Measurements from ENCODE around the gene RIN1. TPM values are rescaled to one million over a fixed set of nuclear protein-coding genes. Genes with fewer than 3 reads are reported as not detected.

RIN1 gene
- total RNA-seq, 1 experiment from 2014 or later, result 5.4 TPM

- WGBS (ENCODE audit: extremely low coverage, insufficient read length, low lambda C conversion rate), result no CpG with 5 or more reads among the region's 10 CpGs
- no peak overlapping the region for H3K9ac ChIP-seq (ENCODE audit: extremely low read depth, insufficient read length, low read length)
- no peak overlapping the region for H2BK20ac ChIP-seq (ENCODE audit: low read depth, low read length, poor library complexity, severe bottlenecking)
- no peak overlapping the region; a peak in 1 of 7 replicates for H3K27ac Mint-ChIP-seq
- H3K23me2 ChIP-seq (ENCODE audit: insufficient read length, low read depth, low read length, poor library complexity, severe bottlenecking), result no peaks in the 10 kb centered on the region
- peaks cover 9 to 20% of the 10 kb centered on the region in 2 experiments for H3K4me1 Mint-ChIP-seq
- H3K4me1 ChIP-seq (ENCODE audit: insufficient read depth, low read length), result 0 out of 2 replicates have a peak, but pooled peaks cover 3% of the 10 kb centered on the region
- H3K9me3 Mint-ChIP-seq, result no peaks in the 10 kb centered on the region
- no peak overlapping the region for H3K4ac ChIP-seq (ENCODE audit: low read depth, low read length)
- no peak overlapping the region for H2BK120ac ChIP-seq (ENCODE audit: low read depth, low read length, poor library complexity, severe bottlenecking)
- peak overlapping the region in 1 of 2 experiments; percentile 10; a peak in 2 of 5 replicates for H3K4me3 Mint-ChIP-seq
- no peak for DNase-seq
- H3K27me3 ChIP-seq (ENCODE audit: insufficient read depth, low read length), result no peaks in the 10 kb centered on the region
- no peak overlapping the region for H2AK5ac ChIP-seq (ENCODE audit: insufficient read length, low read length)
- H3K27me3 Mint-ChIP-seq (ENCODE audit: low read depth), result peaks cover 10% of the 10 kb centered on the region
- H4K91ac ChIP-seq (ENCODE audit: insufficient read length, low read depth, low read length), result no peak overlapping the region
- H3K79me1 ChIP-seq (ENCODE audit: insufficient read depth, low read depth, low read length, poor library complexity, severe bottlenecking), result no peaks in the 10 kb centered on the region
- H2BK15ac ChIP-seq (ENCODE audit: low read depth, low read length), result no peak overlapping the region
- H2BK12ac ChIP-seq (ENCODE audit: insufficient read length, low read depth, low read length), result no peak overlapping the region
- H3K27ac ChIP-seq (ENCODE audit: insufficient read length, low read depth, low read length), result no peak overlapping the region
- no peak overlapping the region for H3K23ac ChIP-seq (ENCODE audit: insufficient read length, low read depth, low read length)
- no peak overlapping the region for H3K18ac ChIP-seq (ENCODE audit: insufficient read length, low read depth, low read length)
- H4K5ac ChIP-seq (ENCODE audit: insufficient read length, low read depth, low read length), result no peak overlapping the region
- H2AFZ ChIP-seq (ENCODE audit: low read length), result no peak overlapping the region
- H3K14ac ChIP-seq (ENCODE audit: insufficient read depth, low read length), result no peak overlapping the region
- H3K36me3 Mint-ChIP-seq (ENCODE audit: insufficient read depth in 1 of 3, low read depth in 3 of 3), result no peaks in the 10 kb centered on the region; a peak in 1 of 7 replicates
- TF ChIP-seq CTCF (conservative IDR thresholded peaks at IDR 0.05), result no peak
- no peak overlapping the region for H3K56ac ChIP-seq (ENCODE audit: insufficient read length, low read depth, low read length)
- H4K8ac ChIP-seq (replicated peaks; ENCODE audit: insufficient read length, low read depth, low read length), result no peak overlapping the region
- H2BK5ac ChIP-seq (ENCODE audit: insufficient read length, low read length), result no peak overlapping the region
- H3K4me2 ChIP-seq (ENCODE audit: insufficient read depth, insufficient read length, low read length), result no peak overlapping the region
- H3K9me3 ChIP-seq (ENCODE audit: control insufficient read depth, low read depth, low read length), result no peaks in the 10 kb centered on the region
- no peaks in the 10 kb centered on the region for H4K20me1 ChIP-seq (ENCODE audit: control insufficient read depth, insufficient read depth, insufficient read length)
- H3K79me2 ChIP-seq (ENCODE audit: insufficient read depth, low read length), result no peaks in the 10 kb centered on the region
- no peak overlapping the region for H3T11ph ChIP-seq (ENCODE audit: low read length)
Measured at GRCh38 chr11:66327171-66328030, 8.8 kb downstream of the RIN1 start.

Data from H9 (cell line).